GM20431 (cell line): ENCODE data around the gene TACC3.

ENCODE experiments used
- in situ Hi-C: fragments of 300-500 bp; cut with MseI, MboI; formaldehyde crosslinking; loops from one replicate; pipeline ENCODE4 v1.15.0; 2020; ENCODE audit warnings: low sequenced_read_pairs; ENCODE audit not compliant: unreplicated experiment

TACC3 gene

DNA sequence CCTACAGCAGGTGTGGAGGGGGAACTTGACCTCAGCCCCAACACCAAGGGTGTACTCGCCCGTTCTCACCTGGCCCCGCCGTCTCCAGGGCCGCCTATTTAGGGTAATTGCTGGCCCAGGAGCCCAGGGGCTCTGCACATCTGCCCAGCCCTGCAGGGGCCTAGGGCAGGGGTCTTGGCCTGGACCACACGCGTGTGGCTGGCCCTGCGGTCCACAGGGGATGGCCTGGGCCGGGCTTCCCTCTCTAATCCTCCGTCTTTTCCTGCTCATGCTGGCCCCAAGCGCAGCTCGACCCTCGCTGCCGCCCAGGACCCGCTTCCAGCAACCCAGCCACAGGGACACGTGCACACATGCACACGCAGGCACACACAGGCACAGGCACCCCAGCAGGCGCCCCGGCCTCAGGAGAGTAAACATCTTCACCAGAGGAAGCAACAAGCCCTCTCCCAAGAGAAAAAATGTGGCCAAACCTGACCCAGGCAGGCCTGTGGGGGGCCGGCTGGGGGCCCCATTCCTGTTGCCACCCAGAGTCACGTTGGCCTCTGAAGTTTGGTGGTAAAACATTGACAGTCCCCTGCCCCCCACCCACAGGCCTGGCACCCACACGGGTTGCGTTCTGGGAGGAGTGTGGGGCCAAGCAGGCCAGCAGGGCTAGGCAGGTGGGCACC is 47.2 kb downstream of the TACC3 start:
- in situ Hi-C loops = no loop called here

DNA sequence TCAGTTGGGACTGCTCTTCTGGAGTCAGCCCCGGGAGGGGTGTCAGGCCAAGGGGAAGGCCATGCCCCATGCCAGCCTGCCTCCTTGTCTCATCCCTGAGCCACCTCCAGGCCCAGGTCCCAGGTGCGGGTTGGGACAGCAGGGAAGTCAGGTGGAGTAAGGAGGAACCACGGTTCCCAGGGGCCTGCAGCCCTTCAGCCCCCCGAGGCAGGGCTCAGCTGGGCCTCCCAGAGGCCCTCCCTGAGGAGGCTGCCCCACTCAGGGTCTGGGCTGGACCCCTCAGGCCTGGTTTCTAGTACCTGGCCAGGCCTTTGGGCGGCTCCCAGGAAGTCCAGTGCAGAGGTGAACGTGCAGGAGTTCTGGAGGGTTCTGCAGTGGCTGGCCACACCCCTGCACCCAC is 48.4 kb downstream of the TACC3 start:
- in situ Hi-C loops = no loop called here

DNA sequence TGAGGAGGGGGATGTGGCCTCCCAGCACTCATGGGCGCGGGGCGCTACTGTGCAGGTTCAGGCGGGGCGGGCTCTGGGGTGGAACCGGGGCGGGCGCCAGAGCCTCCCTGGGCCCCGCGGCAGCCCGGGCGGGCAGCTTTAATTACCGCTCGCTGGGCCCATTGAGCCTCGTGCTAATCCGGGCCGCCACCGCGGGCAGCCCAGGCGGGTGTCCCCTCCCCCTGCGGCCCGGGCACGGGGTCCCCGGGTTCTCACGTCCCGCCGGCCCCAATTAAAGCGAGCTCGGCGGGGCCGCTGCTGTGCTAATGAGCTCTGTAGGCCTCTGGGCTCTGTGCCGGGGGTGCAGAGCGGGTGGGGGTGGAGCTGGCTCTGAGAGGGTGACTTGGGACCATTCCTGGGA is 48.9 kb downstream of the TACC3 start:
- in situ Hi-C loops = no loop called here

DNA sequence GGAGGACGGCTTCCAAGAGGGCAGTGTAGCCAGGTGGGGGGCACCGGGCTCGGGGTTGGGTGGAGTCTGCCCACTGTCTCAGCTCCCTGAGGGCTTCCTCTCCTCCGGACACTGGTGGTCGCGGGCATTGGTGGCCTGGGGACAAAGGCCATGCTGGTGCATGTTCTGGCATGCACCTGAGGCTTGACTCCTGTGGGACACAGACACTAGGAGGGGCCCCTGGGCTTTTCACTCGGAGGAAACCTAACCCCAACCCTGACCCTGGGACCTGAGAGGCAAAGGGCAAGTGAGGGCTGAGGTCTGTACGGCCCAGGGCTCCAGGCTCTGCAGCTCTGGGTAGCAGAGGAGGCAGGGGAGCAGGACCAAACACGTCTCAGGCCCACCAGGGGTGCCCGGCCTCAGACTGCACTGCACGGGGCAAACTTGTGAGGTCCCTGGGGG is 49.5 kb downstream of the TACC3 start:
- in situ Hi-C loops = no loop called here

DNA sequence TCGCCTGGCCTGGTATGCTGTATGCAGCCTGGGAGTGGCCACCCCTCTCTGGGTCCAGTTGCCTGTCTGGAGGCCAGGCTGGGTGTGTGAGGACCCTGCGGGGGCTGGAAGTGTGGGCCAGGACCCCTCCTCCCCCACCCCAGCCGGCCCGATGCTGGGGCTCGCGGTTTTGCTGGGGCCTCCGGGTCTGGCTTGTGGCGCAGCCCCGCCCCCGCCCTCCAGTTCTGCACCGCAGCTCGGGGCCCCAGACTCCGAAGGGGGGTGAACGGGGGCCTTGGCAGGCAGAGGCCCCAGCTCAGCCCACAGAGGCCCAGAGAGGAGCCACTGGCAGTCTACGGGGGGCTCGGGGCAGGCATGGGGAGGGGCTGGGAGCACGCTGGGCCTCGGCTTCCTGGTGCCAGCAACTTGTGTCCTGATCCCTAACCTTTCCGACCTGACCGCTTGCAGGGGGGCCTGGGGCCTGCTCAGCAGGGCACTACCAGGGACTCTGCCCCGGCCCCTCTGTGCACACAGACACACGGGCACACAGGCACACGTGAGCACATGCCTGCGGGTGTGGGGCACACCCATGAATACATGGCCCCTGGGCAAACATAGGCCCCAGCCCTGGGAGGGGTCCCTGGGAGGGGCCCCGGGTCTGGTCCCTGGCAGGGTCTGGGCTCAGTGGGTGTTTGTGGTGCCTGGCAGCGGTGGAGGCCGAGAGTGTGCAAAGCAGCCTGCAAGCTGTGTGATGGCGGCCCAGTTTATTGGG is 50.4 kb downstream of the TACC3 start:
- in situ Hi-C loops = no loop called here

DNA sequence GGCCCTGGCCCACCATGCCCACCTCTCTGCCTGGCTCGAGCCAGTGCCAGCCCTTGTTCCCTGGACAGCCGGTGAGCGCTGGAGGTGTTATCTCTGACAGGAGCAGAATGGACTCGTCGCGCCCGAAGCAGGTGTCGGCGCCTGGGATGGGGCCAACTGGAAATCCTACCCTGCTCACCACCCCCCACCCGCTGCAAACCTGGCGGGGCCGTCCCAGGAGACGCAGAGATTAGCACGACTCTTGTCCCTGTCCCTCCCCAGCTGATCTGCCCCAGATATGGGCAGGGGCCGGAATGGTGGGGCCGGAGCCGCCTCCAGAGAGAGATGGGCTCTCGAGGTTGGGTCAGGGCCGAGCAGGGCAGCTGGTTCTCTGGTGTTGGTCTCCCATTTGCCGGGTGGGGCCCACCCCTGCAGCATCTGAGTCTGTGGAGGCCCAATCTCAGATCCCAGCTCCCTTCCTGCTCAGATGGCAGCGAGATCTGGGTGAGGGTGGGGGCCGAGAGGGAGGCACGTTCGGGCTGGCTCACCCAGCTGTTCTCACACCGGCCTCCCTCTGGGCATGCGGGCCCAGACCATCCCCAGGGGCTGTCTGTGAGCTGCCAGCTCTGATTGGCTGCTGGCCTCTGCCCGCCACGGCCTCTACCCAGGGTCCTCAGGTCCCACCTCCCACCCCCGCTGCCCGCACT is 51.7 kb downstream of the TACC3 start:
- in situ Hi-C loops = no loop called here

DNA sequence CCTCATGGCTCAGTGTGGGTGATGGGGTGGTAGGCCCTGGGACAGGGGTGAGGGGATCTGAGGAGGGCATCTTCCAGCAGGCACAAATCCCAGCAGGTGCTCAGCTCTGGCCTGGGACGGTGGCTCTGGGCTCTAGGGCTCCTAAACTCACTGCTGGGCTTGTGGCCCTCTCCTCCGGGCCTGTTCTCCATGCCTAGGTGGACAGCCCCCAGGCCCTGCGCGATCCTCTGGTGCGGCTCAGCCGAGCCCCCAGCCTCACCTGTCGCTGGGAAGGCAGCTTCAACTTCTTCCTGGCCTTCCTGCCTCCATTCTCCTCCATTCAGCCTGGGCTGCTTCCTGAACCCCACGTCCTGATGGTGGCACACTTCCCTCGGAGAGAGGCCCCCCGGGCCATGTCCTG is 52.4 kb downstream of the TACC3 start:
- in situ Hi-C loops = no loop called here

DNA sequence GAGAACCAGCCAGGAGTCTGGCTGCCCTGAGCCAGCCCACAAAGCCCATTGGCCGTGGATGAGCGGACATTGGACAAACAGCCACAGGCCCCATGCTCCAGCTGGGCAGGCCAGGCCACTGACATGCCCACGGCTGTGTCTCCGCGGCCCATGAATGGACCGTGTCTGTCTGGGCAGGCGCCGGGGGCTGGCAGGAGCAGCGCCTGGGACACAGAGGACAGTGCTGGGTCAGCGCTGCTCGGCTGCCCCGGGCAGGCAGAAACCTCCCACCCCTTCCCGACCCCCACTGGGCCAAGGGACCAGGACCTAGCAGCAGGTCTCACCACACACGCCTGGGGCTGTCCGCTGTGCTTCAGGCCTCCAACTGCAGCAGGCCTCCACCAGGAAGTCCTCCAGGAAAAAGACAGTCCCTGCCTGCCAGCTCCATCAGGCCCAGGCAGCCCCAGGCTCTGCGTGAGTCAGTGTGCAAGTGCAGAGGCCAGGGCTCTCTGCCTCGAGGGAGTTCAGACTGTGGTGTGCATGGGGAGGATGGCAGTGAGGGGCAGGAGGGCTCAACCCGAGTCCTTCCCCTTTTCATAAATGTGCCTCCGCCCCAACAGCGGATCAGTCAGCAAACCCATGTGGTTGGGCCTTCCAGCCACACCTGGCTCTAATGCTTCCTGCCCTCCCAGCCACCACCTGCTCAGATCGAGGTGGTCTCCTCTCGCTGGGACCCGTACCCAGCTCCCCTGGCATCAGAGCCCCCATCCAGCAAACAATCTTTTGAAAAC is 54.6 kb downstream of the TACC3 start:
- in situ Hi-C loops = no loop called here

DNA sequence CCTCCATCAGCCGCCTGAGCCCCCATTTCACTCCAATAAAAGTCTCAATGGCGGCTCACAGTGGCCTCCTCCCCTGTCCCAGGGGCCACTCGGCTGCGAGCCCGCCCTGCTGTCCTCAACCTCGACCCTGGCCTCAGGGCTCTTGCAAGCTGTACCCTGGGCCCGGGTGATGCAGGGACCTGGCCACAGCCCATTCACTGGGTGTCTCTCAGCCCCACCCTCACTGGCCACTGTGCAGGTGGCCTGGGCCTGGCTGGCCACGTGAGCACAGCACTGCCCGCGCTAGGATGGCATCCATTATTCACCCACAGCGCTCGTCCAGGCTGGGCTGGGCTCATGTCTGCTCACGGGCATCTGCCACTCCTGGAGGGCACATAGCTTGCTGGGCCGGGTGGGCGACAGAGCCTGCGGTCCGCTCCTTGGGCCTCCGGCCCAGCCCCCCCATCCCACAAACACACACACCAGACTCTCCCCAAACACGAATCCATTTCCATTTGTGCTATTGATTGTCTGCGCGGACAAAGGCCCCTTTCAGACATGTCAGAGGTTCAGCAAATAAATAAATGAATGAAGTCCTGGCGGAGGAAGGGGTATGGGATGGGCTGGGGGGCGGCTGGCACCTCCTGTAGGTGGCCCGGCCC is 55.3 kb downstream of the TACC3 start:
- in situ Hi-C loops = no loop called here

DNA sequence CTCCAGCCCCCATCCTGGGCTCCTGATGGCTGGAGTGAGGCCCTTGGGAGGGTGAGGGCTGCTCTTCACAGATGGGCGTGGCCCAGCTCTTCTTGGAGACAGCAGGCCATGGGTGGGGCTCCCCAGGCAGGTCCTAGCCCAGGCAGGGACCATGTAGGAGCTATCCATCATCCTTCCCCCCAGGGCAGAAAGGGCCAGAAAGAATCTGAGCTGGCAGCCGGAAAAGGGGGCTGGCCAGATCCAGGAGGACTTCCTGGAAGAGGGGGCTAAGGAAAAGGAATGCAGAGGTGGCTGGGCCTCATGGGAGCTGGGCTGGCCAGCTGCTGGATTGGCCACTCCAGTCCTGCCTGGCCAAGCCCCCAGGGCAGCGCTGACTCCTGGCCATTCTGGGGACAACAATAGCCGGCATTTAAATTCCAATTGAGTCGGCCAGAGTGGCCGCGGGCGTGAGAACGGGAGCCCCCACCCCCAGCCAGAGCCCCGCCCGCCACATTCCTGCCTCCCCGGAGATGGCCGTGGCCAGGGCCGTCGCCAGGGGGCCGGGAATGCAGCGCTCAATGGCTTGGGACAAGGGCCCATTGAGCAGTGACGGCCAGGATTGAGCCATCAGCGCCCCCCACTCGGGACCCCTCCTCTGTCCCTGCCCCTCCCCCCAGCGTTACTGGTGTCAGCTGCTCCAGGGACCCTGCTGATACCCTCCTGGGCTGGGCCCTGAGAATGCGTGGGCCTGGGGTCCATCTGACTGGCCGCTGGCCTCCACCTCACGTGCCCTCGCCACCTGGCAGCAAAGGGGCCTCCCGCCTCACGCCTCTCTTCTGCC is 56.7 kb downstream of the TACC3 start:
- in situ Hi-C loops = no loop called here

DNA sequence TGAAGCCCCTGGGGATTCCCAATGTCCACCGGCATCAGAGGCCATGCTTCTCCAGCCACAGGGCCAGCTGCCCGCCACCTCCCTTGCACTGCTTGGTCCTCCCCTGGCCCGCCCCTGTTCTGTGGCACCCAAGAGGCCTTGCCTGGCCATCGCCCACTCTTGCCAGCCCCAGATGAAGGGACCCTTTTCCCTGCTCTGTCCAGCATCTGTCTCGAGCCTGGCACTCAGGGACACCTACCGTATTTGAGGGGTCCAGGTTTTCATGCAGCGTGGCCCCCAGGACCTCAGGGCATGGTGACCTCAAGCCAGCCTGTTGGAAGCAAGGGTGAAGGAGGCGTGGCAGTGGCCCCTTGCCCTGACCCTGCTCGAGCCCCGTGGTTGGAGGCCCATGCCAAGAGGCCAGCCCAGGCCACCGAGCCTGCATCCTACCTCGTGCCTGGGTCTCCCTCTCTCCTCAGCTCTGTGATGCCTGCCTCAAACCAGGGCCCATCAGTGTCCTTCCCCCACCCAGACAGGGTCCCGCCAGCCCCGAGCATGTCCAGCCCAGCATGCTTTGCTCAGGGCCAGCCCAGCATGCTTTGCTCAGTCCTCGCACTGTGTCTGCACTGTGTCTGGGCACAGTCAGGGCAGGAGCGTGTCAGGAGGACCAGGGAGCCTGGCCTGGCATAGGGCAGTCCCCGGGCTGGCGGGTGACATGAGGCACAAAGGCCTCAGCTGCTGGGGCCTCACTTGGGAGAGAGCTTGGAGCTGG is 57.5 kb downstream of the TACC3 start:
- in situ Hi-C loops = no loop called here

DNA sequence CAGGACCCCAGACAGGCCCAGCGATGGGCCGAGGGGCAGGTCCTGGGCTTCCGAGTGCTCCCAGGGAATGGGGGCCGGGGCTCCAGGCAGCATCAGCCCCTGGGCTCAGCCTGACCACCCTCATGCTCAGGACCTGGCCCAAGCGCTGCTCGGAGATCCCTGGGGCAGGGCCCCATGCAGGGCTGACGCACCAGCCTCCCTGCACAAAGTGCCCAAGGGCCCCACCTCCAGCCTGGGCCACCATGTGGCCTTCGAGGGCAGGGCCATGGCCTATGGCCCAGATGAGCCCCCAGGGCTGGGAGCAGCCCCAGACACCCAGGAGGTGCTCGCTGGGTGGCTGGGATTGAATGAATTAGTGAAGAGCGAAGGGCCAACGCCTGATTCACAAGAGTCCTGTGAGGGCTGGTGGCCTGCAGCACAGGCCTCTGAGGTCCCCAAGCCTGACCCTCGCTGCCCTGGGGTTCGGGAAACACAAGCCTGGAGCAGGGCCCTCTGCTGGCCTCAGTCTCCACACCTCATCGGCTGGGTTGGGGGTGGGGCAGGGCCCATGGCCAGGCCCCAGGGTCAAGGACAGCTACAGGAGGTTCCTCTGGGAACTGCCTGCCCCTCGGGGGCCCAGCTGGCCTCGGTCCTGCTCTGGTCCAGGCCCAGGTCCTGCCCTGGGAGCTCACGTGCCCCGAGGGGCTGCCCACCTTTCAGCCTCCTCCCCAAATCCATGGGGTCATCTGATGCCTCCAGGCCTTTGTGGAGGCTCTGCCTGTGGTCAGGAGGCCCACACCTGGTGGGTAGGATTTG is 58.5 kb downstream of the TACC3 start:
- in situ Hi-C loops = no loop called here

DNA sequence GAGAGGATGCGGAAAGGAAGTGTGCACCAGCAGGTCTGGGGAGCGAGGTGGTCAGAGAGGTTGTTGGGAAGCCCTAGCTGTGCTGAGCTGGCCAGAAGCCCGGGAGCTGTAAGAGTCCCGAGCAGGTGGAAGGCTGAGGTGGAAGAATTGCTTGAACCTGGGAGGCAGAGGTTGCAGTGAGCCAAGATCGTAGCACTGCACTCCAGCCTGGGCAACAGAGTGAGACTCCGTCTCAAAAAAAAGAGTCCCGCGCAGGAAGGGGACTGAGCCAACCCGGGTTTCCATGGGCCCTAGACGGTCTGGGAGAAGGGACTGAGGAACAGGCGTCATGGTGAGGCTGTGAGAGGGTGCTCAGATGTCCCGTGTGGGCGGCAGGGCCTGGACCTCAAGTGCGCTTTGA is 59.1 kb downstream of the TACC3 start:
- in situ Hi-C loops = no loop called here

DNA sequence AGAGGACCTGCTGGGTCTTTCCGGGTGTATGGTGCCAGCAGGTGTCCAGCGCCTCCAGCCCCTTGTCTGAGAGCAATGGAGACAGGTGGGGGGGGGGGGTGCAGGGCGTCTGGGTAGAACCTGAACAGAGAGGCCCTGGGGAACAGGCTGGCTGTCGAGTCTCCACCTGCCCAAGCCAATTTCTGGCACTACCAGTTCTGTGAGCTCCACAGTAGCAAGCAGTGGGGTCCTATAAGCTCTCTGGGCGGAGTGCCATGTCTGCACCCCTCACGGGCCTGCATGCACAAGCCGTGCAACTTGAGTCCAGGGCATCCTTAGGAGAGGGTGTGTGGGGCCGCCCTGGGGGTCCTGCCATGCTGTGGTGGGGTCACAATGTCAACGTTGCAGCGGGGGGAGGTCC is 61.7 kb downstream of the TACC3 start:
- in situ Hi-C loops = no loop called here

DNA sequence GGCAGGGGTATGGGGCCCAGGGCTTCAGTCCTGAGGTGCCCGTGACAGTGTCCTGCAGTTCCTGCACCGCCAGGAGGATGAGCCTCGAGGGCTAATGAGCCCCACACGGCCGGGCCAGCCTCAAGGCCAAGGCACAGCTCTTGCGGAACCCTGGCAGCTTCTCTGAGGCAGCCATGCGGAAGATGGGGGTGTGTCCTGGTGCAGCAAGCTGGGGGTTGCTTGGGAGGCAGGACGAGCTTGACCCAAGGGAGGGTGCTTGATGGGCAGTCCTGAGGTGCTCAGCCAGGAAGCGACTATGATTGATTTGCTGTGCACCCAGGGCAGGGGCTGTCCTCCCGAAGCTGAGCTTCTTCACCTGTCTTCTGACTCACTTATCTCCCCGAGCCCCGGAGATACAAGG is 62.6 kb downstream of the TACC3 start:
- in situ Hi-C loops = no loop called here

DNA sequence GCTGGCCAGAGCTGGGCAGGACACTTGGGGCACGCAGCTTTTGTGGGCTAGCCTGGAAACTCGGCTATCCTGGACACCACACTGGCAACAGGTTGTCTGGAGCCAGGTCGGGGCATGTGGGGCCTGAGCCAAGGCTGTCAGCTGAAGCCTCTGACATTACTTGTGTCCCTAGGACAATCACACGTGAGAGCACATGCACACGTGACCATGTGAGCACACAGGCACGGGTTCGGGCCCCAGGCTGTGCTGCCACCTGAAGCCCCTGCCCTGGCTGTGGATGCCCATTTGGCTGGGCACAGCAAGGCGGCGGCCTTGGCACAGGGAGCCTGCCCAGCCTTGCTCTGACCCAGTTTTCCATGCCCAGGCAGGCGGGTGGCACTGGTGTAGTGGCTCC is 63.1 kb downstream of the TACC3 start:
- in situ Hi-C loops = no loop called here

DNA sequence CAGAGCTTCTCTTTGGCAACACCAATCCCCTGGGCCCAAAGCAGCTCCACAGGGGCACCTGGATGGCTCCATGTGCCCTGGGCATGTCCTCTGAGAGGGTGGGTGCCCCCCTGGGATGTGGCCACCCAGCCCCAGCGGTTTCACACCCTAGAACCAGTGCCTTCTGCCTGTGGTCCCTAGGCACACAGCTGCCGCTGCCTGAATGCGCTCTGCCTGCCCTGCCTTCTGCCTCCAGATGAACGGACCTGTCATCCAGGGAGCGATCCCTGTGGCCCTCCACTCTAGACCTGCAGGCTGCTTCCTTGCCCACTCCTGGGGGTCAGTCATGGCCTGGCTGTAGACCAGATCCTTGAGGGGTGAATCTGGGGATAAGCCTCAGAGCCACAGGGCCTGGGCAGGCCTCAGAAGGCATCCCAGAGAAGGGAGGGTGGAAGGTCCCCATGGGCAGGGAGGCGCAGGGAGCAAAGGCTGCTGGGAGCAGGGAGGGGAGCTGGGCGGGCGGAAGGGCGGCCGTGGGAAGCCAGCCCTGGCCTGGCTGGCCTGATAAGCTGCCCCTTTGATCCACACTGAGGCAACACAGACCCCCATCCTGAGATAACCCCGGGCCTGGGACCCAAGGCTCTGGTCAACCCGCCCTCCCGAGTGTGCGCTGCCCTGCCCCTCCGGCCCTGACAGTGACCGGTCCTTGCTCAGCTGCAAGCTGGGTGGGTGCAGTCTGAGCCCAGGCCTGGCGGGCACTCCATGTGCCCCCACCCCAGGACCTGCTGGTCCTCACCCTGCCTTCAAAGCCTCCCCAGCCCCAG is 63.7 kb downstream of the TACC3 start:
- in situ Hi-C loops = no loop called here
